ENCODE data around the gene PRR13.

The PRR13 gene

DNA sequence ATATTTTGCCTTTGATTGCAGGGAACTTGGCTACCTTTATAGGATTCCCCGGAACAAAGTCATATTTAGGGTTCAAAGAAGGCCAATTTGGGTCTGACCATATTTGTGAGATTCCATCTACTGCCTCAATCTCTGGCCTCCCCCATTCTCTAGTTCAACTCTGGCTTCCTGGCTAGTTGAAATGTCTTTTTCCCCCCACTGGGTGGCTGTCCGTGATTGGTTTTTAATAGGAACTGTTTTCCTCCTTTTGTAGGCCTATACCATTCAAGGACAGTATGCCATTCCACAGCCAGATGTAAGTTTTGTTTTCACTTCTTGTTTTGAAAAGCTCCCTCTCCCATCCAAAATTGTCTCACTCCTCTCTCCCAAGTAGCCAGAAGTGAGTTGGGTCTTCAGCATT, 24.1 kb downstream of the PRR13 start:
- Histone ChIP-seq H3K9me3 (no peaks in the 10 kb centered on the region), H3K36me3 (peaks cover 98% of the 10 kb centered on the region), H3K4me1 (peaks cover 8% of the 10 kb centered on the region; the same call in 1 of the 2 replicates), H3K4me3 (ENCODE audit: low read depth, low read length) (no peak overlapping the region), H3K27me3 (0 out of 2 replicates have a peak, but pooled peaks cover 2% of the 10 kb centered on the region)
- TF ChIP-seq, protein P1, sequence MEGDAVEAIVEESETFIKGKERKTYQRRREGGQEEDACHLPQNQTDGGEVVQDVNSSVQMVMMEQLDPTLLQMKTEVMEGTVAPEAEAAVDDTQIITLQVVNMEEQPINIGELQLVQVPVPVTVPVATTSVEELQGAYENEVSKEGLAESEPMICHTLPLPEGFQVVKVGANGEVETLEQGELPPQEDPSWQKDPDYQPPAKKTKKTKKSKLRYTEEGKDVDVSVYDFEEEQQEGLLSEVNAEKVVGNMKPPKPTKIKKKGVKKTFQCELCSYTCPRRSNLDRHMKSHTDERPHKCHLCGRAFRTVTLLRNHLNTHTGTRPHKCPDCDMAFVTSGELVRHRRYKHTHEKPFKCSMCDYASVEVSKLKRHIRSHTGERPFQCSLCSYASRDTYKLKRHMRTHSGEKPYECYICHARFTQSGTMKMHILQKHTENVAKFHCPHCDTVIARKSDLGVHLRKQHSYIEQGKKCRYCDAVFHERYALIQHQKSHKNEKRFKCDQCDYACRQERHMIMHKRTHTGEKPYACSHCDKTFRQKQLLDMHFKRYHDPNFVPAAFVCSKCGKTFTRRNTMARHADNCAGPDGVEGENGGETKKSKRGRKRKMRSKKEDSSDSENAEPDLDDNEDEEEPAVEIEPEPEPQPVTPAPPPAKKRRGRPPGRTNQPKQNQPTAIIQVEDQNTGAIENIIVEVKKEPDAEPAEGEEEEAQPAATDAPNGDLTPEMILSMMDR (IDR thresholded peaks at IDR 0.05; ENCODE audit: low read depth, low read length) = 0 out of 2 replicates have a peak, but pooled peaks have one; percentile 10
- no peak for DNase-seq

DNA sequence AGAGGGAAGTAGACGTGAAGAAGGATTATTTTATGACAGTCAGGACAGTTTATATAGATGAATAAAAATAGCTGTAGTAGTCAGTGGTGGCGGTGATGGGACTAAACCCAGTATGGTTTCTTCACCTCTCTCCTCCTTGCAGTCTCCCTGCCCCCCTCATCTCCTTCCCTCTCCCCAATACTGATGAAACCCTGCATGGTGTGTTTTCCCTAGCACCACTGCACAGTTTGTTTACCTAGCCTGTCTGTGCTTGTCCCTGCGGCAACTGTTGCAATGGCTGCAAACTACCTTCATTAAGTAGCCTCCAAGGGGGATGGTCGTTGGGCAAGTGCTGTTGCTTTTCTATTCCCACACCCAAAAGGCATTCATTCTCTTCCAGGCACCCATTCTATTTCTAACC, 25.1 kb downstream of the PRR13 start:
- TF ChIP-seq, protein P1 (IDR thresholded peaks at IDR 0.05; ENCODE audit: low read depth, low read length) = no peak
- Histone ChIP-seq H3K27me3 (0 out of 2 replicates have a peak, but pooled peaks cover 2% of the 10 kb centered on the region), H3K9me3 (no peaks in the 10 kb centered on the region), H3K4me1 (peaks cover 2% of the 10 kb centered on the region; the same call in 1 of the 2 replicates), H3K4me3 (ENCODE audit: low read depth, low read length) (no peak overlapping the region), H3K36me3 (peaks cover 98% of the 10 kb centered on the region)
- DNase-seq = no peak

GRCh38 chr12:53467082-53467481, 25.5 kb downstream of the PRR13 start:
- peaks cover 98% of the 10 kb centered on the region for H3K36me3 ChIP-seq
- no peaks in the 10 kb centered on the region for H3K9me3 ChIP-seq
- 0 out of 2 replicates have a peak, but pooled peaks cover 2% of the 10 kb centered on the region for H3K27me3 ChIP-seq
- DNase-seq = no peak
- TF ChIP-seq, protein P1 (IDR thresholded peaks at IDR 0.05; ENCODE audit: low read depth, low read length) = no peak
- H3K4me1 ChIP-seq = peaks cover 2% of the 10 kb centered on the region; the same call in 1 of the 2 replicates
- H3K4me3 ChIP-seq (ENCODE audit: low read depth, low read length) = no peak overlapping the region

- TF ChIP-seq, protein P1 (IDR thresholded peaks at IDR 0.05; ENCODE audit: low read depth, low read length) = no peak
- Histone ChIP-seq H3K4me3 (ENCODE audit: low read depth, low read length) (no peak overlapping the region), H3K36me3 (peaks cover 98% of the 10 kb centered on the region), H3K4me1 (peaks cover 2% of the 10 kb centered on the region; the same call in 1 of the 2 replicates), H3K9me3 (no peaks in the 10 kb centered on the region), H3K27me3 (0 out of 2 replicates have a peak, but pooled peaks cover 2% of the 10 kb centered on the region)
- no peak for DNase-seq
Observed at GRCh38 chr12:53467880-53468279, 26.3 kb downstream of the PRR13 start.

DNA sequence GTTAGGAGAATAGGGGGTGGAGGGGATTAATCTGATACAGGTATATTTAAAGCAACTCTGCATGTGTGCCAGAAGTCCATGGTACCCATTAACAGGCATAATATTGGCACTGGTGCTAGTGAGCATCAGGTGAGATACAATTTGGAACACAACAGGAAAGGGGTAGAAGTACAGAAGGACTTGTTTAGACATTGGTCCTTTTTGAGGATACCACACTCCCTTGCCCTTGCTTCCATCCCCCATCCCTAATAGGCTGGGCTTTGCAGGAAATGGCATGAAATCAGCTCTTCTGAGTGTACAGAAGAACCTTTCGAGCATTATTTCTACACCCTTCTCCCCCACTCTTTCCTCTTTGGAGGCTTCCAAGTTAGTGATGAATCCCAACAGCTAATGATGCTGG, 26.7 kb downstream of the PRR13 start:
- H3K36me3 ChIP-seq = peaks cover 98% of the 10 kb centered on the region
- DNase-seq = no peak
- TF ChIP-seq, protein P1 (IDR thresholded peaks at IDR 0.05; ENCODE audit: low read depth, low read length) = no peak
- 0 out of 2 replicates have a peak, but pooled peaks cover 2% of the 10 kb centered on the region for H3K27me3 ChIP-seq
- no peaks in the 10 kb centered on the region for H3K9me3 ChIP-seq
- H3K4me3 ChIP-seq (ENCODE audit: low read depth, low read length) = no peak overlapping the region
- peaks cover 2% of the 10 kb centered on the region; the same call in 1 of the 2 replicates for H3K4me1 ChIP-seq

DNA sequence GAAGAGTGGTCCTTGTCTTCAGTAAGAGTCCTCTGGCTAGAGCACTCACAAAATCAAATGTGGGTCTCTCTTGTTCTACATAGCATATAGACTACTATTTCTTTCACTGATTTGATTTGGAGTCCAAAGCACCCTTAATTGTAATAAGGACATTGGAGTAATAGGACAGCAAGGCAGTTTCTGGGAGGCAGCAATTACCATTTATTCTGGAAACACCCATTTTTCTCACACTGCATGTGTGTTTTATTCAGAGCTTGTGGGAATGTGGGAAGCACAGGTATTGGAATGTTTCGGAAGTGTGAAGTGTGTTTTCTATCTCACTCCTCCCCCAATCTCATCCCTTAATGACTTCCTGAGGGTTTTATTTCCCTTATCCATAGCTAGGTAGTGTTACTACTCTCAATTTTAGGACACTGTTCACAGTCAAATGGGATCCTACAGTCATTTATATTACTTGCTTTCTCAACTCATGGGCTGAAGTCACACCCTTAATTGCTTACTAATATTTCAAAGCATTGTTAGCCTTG, 30.6 kb downstream of the PRR13 start:
- TF ChIP-seq, protein P1 (IDR thresholded peaks at IDR 0.05; ENCODE audit: low read depth, low read length) = no peak
- Histone ChIP-seq H3K9me3 (no peaks in the 10 kb centered on the region), H3K4me3 (ENCODE audit: low read depth, low read length) (no peak overlapping the region), H3K27me3 (no peaks in the 10 kb centered on the region), H3K36me3 (peaks cover 100% of the 10 kb centered on the region), H3K4me1 (peaks cover 12% of the 10 kb centered on the region)
- DNase-seq = no peak

All from BE2C (cell line).